Left ventricle myocardium superior (tissue), 1 donor: Measurements from ENCODE around the gene MEI1. TPM values are rescaled to one million over a fixed set of nuclear protein-coding genes. Genes with fewer than 3 reads are reported as not detected.

Experiments used
- ATAC-seq: fragments of 200-7000 bp; cut with Tn5 transposase; one replicate; pipeline ENCODE4 v1.9.1; 2020; ENCODE audit warnings: mild to moderate bottlenecking, moderate library complexity
- DNase-seq: peaks from one replicate; pipeline ENCODE4 v3.0.0-alpha.2; 2020
- intact Hi-C: fragments of 100-400 bp; cut with micrococcal nuclease; formaldehyde crosslinking; loops from one replicate; pipeline ENCODE4 v1.11.0; 2022
- total RNA-seq: library from RNA; stranded (reverse); fragmentation: NEBNext Ultra II Directional; extraction: Animal tissue kit (Norgen Biotek cat#: 25700); gene quantifications from one replicate; pipeline ENCODE4 v1.2.1, GENCODE V29; 2021
- donor health status: DM: no; HTN: yes; CAD: no; lungs with severe emphysema.

MEI1 gene
- total RNA-seq, 1 donor from 2014 or later: 0.57 TPM

- intact Hi-C loops: no loop called here
- DNase-seq: no peak
- ATAC-seq: no peak
Measured at GRCh38 chr22:41775976-41776375, 76.7 kb downstream of the MEI1 start.

GRCh38 chr22:41776381-41776780, 77.1 kb downstream of the MEI1 start:
- no peak for DNase-seq
- intact Hi-C loops: no loop called here

GRCh38 chr22:41777749-41778425, 78.6 kb downstream of the MEI1 start:
- ATAC-seq (no peak), DNase-seq (no peak)
- intact Hi-C loops: no loop called here

More at GRCh38 chr22:41776381-41776780, 77.1 kb downstream of the MEI1 start:
- no peak for ATAC-seq

- DNase-seq (no peak), ATAC-seq (no peak)
- intact Hi-C loops: no loop called here
Measured at GRCh38 chr22:41779929-41780505, 80.7 kb downstream of the MEI1 start.

- peak; percentile 57 for DNase-seq
- peak; percentile 83 for ATAC-seq
- intact Hi-C loops: no loop called here
Measured at GRCh38 chr22:41780746-41781505, 81.6 kb downstream of the MEI1 start.

GRCh38 chr22:41781507-41781906, 82.2 kb downstream of the MEI1 start:
- intact Hi-C loops: no loop called here
- ATAC-seq: no peak
- no peak for DNase-seq

- intact Hi-C loops: no loop called here
- no peak for DNase-seq
- ATAC-seq: no peak
Measured at GRCh38 chr22:41782316-41782715, 83.0 kb downstream of the MEI1 start.

- intact Hi-C loops: no loop called here
- ATAC-seq: no peak
Measured at GRCh38 chr22:41782751-41783150, 83.4 kb downstream of the MEI1 start.

GRCh38 chr22:41787331-41787730, 88.0 kb downstream of the MEI1 start:
- no peak for DNase-seq
- ATAC-seq: no peak
- intact Hi-C loops: no loop called here

More at GRCh38 chr22:41782751-41783150, 83.4 kb downstream of the MEI1 start:
- DNase-seq: no peak

GRCh38 chr22:41793871-41794270, 94.6 kb downstream of the MEI1 start:
- ATAC-seq (no peak), DNase-seq (no peak)
- intact Hi-C loops: no loop called here

GRCh38 chr22:41798736-41799135, 99.4 kb downstream of the MEI1 start:
- ATAC-seq (no peak), DNase-seq (no peak)
- intact Hi-C loops: no loop called here

GRCh38 chr22:41799486-41800347, 100.4 kb downstream of the MEI1 start:
- DNase-seq (peak; percentile 60), ATAC-seq (peak; percentile 63)
- intact Hi-C loops: no loop called here

GRCh38 chr22:41800348-41801146, 101.2 kb downstream of the MEI1 start, which contains the start of gene CCDC134:
Gene CCDC134, plus strand, starts transcription at chr22:41800679. Its CDS starts 8,212 bp downstream, at chr22:41808891.
- intact Hi-C loops: no loop called here
- ATAC-seq: peak; percentile 99
- DNase-seq: peak; percentile 97

GRCh38 chr22:41801147-41801819, 102.0 kb downstream of the MEI1 start:
- DNase-seq (no peak), ATAC-seq (no peak)
- intact Hi-C loops: no loop called here

GRCh38 chr22:41801886-41802285, 102.6 kb downstream of the MEI1 start:
- intact Hi-C loops: no loop called here
- ATAC-seq (no peak), DNase-seq (no peak)

GRCh38 chr22:41805639-41806038, 106.3 kb downstream of the MEI1 start:
- intact Hi-C loops: no loop called here
- DNase-seq: no peak
- ATAC-seq: no peak

- DNase-seq (no peak), ATAC-seq (no peak)
- intact Hi-C loops: no loop called here
Measured at GRCh38 chr22:41808400-41808799, 109.1 kb downstream of the MEI1 start.

- DNase-seq (no peak), ATAC-seq (no peak)
- intact Hi-C loops: no loop called here
Measured at GRCh38 chr22:41810022-41810421, 110.7 kb downstream of the MEI1 start.
